IPS DF 6.9 (cell line): ENCODE data around the gene GPR108.
A peak's percentile ranks its signal among the peaks of the same experiment; 100 is the strongest.

Experiments used
- DNase-seq: peaks from one replicate; pipeline ENCODE4 v3.0.0-alpha.2; 2013; ENCODE audit warnings: low read depth, low spot score
- H3K27ac ChIP-seq: one replicate; pipeline ENCODE4 v1.5.1; 2013; ENCODE audit warnings: low read length, control low read depth
- H3K27me3 ChIP-seq: 2 replicates; pipeline ENCODE4 v1.6.1; 2013; ENCODE audit warnings: mild to moderate bottlenecking, low read length; ENCODE audit not compliant: control insufficient read depth, insufficient read depth
- H3K36me3 ChIP-seq: 2 replicates; pipeline ENCODE4 v1.6.1; 2013; ENCODE audit warnings: low read length; ENCODE audit not compliant: control insufficient read depth, insufficient read depth
- H3K4me1 ChIP-seq: 2 replicates; pipeline ENCODE4 v1.6.1; 2013; ENCODE audit warnings: low read length; ENCODE audit not compliant: control insufficient read depth, insufficient read depth
- H3K4me3 ChIP-seq: 2 replicates; pipeline ENCODE4 v1.5.1; 2013; ENCODE audit warnings: mild to moderate bottlenecking, low read length
- H3K9me3 ChIP-seq: 2 replicates; pipeline ENCODE4 v1.6.1; 2013; ENCODE audit warnings: low read length, inconsistent platforms; ENCODE audit not compliant: control insufficient read depth, insufficient read depth
- WGBS: extraction: QIAGEN DNeasy Blood & Tissue Kit; methylation state at CpG from one replicate; pipeline ENCODE4 v1.1.7; 2013; ENCODE audit warnings: mixed read lengths, missing lambda C conversion rate; ENCODE audit not compliant: insufficient read length, insufficient coverage; 5-methylcytosine and 5-hydroxymethylcytosine counted together

Gene GPR108

DNA sequence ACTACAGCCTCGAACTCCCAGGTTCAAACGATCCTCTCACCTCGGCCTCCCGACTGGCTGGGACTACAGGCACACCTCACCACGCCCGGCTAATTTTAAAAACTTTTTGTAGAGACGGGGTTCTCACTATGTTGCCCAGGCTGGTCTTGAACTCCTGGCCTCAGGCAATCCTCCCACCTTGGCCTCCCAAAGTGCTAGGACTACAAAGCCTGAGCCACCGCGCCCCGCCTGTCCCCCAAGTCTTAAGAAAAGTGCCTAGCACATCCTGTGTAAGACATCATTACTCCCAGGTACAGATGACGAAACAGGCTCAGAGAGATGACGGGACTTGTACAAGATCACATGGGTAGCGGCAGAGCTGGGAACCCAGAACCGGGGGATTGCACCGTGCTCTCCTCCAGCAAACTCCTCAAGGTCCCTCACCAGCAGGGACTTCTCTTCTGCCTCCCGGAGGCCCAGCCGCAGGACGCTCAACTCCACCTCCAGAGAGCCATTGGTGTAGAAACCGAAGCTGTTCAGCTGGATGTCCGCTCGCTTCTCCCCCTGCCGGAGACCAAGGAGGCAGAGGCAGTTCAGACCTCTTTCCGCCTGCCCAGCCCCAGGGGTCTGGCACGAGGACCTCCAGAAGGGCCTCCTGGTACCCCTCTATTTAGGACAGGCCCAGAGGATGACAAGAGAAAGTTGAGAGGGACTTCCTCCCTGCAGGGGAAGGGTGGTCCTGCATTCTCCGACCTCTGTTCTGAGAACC is 1.0 kb downstream of the GPR108 start:
- H3K4me3 ChIP-seq: peak overlapping the region; percentile 67
- no CpG with 5 or more reads among the region's 25 CpGs for WGBS
- no peak for DNase-seq
- H3K36me3 ChIP-seq: peaks cover 5% of the 10 kb centered on the region
- H3K27me3 ChIP-seq: no peaks in the 10 kb centered on the region
- H3K9me3 ChIP-seq: no peaks in the 10 kb centered on the region
- H3K27ac ChIP-seq: no peak overlapping the region
- peaks cover 6% of the 10 kb centered on the region; the same call in 1 of the 2 replicates for H3K4me1 ChIP-seq

DNA sequence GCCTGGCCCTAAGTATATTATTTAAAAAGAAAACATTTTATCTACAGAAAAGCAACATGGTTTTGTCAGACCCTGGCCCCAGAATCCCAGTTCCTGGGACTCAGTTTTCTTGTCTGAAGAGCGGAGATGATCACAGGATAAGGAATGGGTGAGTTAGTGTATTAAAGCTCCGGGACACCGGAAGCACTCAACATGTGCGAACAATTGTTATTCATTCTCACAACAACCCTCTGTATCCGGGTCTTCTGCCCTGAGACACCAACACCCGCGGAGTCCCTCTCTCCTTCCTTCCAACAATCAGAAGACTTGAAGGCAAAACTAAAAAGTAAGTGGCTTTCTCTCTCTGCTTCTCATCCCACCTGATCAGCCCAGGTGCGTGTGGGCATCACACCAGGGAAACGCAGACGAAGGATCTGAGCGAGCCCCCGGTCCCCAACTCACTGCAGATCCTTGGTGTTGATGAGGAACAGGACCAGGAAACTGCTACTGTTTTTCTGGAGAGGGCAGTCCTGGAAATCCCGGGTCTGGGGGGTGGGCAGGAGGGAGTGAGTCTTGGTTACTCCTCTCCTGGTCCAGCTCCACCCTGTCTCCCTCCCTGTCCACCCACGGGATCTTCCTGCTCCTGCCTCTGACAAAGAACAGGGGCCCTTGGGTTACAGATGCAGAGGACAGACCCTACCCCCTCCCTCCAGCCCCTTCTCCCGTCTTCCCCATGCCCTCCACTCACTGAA is 2.0 kb downstream of the GPR108 start:
- Histone ChIP-seq H3K4me3 (no peak overlapping the region), H3K9me3 (no peaks in the 10 kb centered on the region), H3K27me3 (no peaks in the 10 kb centered on the region), H3K27ac (no peak overlapping the region), H3K36me3 (peaks cover 7% of the 10 kb centered on the region), H3K4me1 (peaks cover 6% of the 10 kb centered on the region)
- no peak for DNase-seq
- no CpG with 5 or more reads among the region's 15 CpGs for WGBS

DNA sequence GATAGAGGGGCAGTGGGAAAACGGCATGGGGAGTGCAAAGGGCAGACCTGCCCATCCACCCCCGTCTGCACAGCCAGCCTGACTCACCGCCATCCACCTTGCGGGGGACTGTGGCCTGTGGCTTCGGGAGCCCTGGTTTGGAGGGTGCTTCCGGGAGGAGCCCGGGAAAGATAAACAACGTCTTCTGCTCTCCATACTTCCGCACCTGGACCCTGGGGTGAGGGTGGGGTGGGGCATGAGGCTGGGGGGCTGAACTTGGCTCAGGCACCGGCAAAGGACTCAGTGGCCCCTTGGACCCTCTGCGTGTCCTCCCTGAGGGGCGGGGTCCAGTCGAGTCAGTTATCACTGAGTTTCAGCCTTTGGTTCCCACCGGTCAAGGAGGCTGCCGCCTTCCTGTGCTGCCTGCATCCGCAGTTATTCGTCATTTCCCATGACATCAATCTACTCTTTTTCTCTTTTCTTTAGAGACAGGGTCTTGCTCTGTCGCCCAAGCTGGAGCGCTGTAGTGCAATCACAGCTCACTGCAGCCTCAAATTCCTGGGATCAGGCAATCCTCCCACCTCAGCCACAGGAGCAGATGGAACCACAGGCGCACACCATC is 3.2 kb downstream of the GPR108 start:
- no CpG with 5 or more reads among the region's 20 CpGs for WGBS
- no peak overlapping the region for H3K4me3 ChIP-seq

DNA sequence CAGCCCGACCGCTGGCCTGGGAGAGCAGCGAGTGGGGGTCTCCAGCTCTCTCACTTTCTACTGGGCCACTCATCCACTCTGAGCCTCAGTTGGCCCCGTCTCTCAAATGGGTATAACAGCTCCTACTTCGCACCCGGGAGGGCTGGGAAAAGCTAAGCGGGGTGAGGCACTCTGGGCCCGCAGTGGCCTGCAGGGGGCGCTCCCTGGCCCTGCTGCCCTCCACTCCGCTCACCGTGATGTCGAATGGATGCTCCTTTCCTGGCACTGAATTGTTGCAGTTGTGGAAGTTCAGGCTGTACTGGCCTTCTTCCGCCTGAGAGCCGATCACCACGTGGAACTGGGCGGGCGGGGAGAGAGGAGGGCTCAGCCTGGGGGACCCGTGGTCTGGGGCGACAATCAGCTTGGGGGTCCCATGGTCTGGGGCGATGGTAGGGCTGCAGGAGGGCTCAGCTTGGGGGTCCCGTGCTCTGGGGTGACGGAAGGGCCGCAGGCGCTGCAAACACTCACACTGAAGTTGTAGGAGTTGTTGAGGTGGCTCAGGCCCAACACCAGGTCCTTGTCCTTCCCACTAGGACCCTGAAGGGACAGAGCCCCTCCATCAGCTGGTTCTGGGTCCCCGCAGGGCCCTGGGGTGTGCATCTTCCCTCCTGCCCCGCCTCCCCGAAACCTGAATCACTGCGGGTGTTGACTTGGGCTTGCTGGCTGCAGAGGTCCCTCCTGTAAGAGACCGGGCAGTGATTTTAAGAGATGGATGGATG is 3.9 kb downstream of the GPR108 start:
- WGBS: no CpG with 5 or more reads among the region's 29 CpGs
- Histone ChIP-seq H3K4me3 (no peak overlapping the region), H3K27me3 (no peaks in the 10 kb centered on the region), H3K4me1 (peaks cover 4% of the 10 kb centered on the region), H3K36me3 (peaks cover 7% of the 10 kb centered on the region), H3K9me3 (no peaks in the 10 kb centered on the region), H3K27ac (no peak overlapping the region)
- DNase-seq: no peak

More for the DNA sequence above, 3.2 kb downstream of the GPR108 start:
- H3K27ac ChIP-seq: no peak overlapping the region
- no peak for DNase-seq
- H3K4me1 ChIP-seq: peaks cover 6% of the 10 kb centered on the region
- no peaks in the 10 kb centered on the region for H3K9me3 ChIP-seq
- H3K27me3 ChIP-seq: no peaks in the 10 kb centered on the region
- H3K36me3 ChIP-seq: peaks cover 7% of the 10 kb centered on the region

DNA sequence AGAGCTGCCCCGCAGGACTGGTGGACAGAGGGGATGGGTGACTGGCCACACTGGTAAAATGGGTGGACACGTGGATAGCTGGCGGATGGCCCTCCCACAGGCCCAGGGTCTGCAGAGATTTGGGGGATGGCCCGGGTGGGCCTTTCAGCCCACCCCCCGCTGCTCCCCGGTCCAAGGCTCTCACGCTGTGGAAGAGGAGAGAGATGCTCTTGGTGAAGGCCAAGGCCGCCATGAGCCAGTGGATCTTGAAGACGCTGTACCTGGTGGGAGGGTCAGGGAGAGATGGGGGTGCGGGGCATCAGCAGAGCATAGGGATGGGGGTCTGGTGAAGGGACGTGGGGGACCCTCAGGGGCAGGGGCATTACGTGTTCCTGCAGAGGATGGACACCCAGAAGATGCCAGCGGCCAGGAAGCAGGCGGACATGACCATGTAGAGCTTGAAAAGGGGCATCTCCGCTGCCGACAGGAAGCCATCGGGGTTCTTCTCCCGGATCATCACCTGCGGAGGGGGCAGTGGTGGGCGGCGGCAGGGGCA is 4.5 kb downstream of the GPR108 start:
- Histone ChIP-seq H3K4me3 (no peak overlapping the region), H3K36me3 (peaks cover 7% of the 10 kb centered on the region), H3K27ac (no peak overlapping the region), H3K27me3 (no peaks in the 10 kb centered on the region), H3K4me1 (no peaks in the 10 kb centered on the region; the same call in none of the 2 replicates), H3K9me3 (no peaks in the 10 kb centered on the region)
- WGBS: no CpG with 5 or more reads among the region's 21 CpGs
- no peak for DNase-seq

DNA sequence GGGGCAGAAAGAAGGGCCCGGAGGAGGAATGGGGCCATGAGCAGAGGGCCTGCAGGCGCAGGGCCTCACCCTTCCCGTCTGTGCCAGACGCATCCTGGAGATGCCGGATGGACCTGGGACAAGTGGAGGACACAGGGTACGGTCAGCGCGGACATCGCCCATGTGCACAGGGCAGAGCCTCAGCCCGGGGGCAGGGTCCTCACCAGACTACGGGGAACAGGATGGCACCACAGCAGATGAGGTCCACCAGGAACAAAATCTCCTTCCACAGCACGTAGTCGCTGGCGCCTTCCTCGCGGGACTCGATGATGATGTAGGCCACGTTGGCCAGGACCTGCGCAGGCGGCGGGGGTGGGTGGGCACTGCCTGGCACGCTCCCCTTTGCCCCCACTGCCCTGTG is 5.6 kb downstream of the GPR108 start:
- no CpG with 5 or more reads among the region's 22 CpGs for WGBS

DNA sequence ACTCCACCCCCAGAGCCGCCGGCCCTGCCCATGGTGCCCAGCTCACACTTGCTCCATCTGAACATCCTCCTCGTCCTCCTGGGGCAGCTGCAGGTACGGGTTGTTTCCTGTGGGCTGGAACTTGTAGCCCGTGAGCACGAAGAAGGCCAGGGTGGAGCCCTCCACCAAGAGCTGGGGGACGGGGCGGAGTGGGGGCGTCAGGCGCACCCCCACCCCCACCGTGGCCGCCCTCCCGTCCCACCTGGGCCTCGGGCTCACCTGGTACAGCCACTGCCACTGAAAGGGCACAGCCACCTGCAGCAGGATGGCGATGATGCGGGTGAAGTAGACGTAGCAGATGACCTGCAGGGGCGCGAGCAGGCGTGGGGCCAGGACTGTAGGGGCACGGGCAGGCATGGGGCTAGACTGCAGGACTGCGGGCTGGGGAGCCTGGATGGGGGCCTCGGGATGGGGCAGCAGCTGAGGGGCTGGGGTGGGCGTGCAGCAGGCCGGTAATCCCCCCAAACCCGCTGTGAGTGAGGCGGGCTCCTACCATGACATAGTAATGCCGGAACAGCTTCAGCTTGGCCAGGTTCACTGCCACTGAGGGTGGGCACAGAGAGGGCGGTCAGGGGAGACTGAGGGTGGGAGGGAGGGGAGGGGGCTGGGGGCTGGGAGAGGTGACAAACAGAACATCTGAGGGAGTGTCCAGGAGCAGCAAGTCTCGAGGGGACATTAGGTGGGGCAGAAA is 6.3 kb downstream of the GPR108 start:
- peaks cover 7% of the 10 kb centered on the region for H3K36me3 ChIP-seq
- WGBS: no CpG with 5 or more reads among the region's 30 CpGs
- H3K9me3 ChIP-seq: no peaks in the 10 kb centered on the region
- H3K27me3 ChIP-seq: no peaks in the 10 kb centered on the region
- no peaks in the 10 kb centered on the region; the same call in none of the 2 replicates for H3K4me1 ChIP-seq
- no peak overlapping the region for H3K4me3 ChIP-seq
- no peak overlapping the region for H3K27ac ChIP-seq
- no peak for DNase-seq

More for the DNA sequence above, 5.6 kb downstream of the GPR108 start:
- DNase-seq: no peak
- Histone ChIP-seq H3K27ac (no peak overlapping the region), H3K36me3 (peaks cover 7% of the 10 kb centered on the region), H3K4me3 (no peak overlapping the region), H3K27me3 (no peaks in the 10 kb centered on the region), H3K4me1 (no peaks in the 10 kb centered on the region; the same call in none of the 2 replicates), H3K9me3 (no peaks in the 10 kb centered on the region)

DNA sequence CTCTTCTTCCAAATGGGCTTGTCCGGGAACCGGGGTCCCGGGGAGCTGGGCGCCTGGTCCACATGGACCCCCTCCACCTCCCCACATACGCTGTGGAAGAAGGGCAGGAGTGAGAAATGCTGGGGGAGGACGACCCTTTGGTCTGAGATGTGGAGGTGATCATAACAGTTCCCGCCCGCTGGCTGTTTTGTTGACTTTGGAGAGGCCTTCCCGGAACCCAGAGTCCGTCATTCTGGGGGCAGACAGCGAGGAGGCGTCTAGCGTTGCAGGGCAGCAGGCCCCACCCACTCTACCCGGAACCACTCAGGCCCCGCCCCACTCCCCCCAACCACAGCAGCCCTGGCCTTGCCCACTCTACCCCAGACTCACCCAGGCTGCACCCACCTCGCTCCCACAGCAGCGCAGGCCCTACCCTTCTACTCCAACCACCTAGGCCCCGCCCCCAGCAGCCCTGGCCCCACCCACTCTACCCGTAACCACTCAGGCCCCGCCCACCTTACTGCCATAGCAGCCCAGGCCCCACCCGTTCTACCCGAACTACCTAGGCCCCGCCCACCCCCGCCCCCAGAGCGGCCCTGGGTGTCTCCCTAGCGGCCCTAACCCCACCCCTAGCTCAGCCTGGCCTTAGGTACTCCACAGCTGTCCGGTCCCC is 7.1 kb downstream of the GPR108 start:
- DNase-seq: no peak
- no peaks in the 10 kb centered on the region; the same call in none of the 2 replicates for H3K4me1 ChIP-seq
- H3K9me3 ChIP-seq: no peaks in the 10 kb centered on the region
- H3K36me3 ChIP-seq: peaks cover 7% of the 10 kb centered on the region
- H3K27ac ChIP-seq: no peak overlapping the region
- H3K27me3 ChIP-seq: no peaks in the 10 kb centered on the region
- no CpG with 5 or more reads among the region's 27 CpGs for WGBS
- no peak overlapping the region; the same call in 1 of the 2 replicates for H3K4me3 ChIP-seq

DNA sequence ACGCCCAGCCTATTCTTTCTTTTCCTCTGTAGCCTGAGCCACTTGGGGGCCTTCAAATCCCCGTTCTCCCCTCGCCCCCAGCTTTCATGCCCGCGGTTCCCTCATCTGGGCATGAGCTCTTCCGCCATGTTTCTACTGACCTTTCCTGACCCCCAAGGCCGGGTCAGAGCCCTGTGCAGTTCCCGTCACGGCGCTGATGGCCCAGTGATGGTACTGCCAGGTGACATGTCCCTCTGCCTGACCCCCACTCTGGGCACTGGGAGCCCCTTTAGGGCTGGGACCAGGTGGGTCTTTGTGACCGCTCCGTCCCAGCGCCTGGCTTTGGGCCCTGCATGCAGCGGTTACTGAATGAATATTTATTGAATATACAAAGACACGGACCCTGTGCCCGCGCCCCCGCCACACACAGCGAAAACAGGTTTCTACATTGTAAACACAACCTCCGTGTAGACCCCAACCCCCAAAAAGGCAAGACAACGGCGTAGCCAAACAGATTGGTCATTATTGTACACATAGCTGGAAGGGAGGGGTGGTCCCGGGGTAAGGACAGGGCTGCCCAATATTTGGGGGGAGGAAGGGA is 7.7 kb downstream of the GPR108 start:
- Histone ChIP-seq H3K9me3 (no peaks in the 10 kb centered on the region), H3K27ac (no peak overlapping the region), H3K36me3 (peaks cover 7% of the 10 kb centered on the region), H3K4me1 (no peaks in the 10 kb centered on the region; the same call in none of the 2 replicates), H3K27me3 (no peaks in the 10 kb centered on the region), H3K4me3 (no peak overlapping the region)
- WGBS: no CpG with 5 or more reads among the region's 23 CpGs
- no peak for DNase-seq
